ENCODE data around the gene BMP7. TPM values are rescaled to one million over a fixed set of nuclear protein-coding genes. Genes with fewer than 3 reads are reported as not detected.

The BMP7 gene
- total and polyA plus RNA-seq, 2 of the 13 experiments (the other 11 are each of a cell fraction or from before 2014, with no cell fraction given): not detected

GRCh38 chr20:57259121-57259937 is 7.1 kb downstream of the BMP7 start (continued):
- no peak for TF ChIP-seq NFAT5 (CRISPR knock-in tag; IDR thresholded peaks at IDR 0.05)
- no peak for TF ChIP-seq YEATS4 (CRISPR knock-in tag; IDR thresholded peaks at IDR 0.05; ENCODE audit: borderline replicate concordance)
- TF ChIP-seq CCDC6 (CRISPR knock-in tag; IDR thresholded peaks at IDR 0.05): no peak
- TF ChIP-seq ELF3 (CRISPR knock-in tag; IDR thresholded peaks at IDR 0.05): no peak
- no peak for TF ChIP-seq ZNF263 (CRISPR knock-in tag; IDR thresholded peaks at IDR 0.05)
- TF ChIP-seq ZNF740 (CRISPR knock-in tag; IDR thresholded peaks at IDR 0.05): no peak
